Thyroid gland (tissue), 4 donors: Measurements from ENCODE around the gene MAD2L1BP. TPM values are rescaled to one million over a fixed set of nuclear protein-coding genes. Genes with fewer than 3 reads are reported as not detected.

Source experiments
- DNase-seq, 2 donors: peaks; one replicate each; pipeline ENCODE4 v3.0.0-alpha.2; 2019
- H3K27ac ChIP-seq, 3 donors: fragments of 200-600 bp; sonication (generic); 1 replicate in 2 of 3; 2 replicates in 1 of 3; pipeline ENCODE4 v1.5.1; 2016 to 2019; ENCODE audit warnings: mild to moderate bottlenecking in 1 of 3, moderate library complexity in 1 of 3
- H3K27me3 ChIP-seq: fragments of 200-600 bp; sonication (generic); one replicate; pipeline ENCODE4 v1.5.1; 2019
- H3K36me3 ChIP-seq, 2 donors: fragments of 200-600 bp; sonication (generic); one replicate each; pipeline ENCODE4 v1.5.1; 2016 to 2019
- H3K4me1 ChIP-seq, 2 donors: fragments of 200-600 bp; sonication (generic); one replicate each; pipeline ENCODE4 v1.5.1; 2017 to 2019
- H3K4me3 ChIP-seq, 3 donors: fragments of 200-600 bp; sonication (generic); replicated peaks in 1 of 3; 1 replicate in 2 of 3; 2 replicates in 1 of 3; pipeline ENCODE4 v1.5.1; 2016; ENCODE audit warnings: mild to moderate bottlenecking in 1 of 3
- H3K9me3 ChIP-seq: fragments of 200-600 bp; sonication (generic); one replicate; pipeline ENCODE4 v1.5.1; 2017
- CTCF ChIP-seq, 6 experiments: fragments of 200-600 bp in 3 of 6; fragments of 450-650 bp in 3 of 6; sonication (generic) in 3 of 6; IDR thresholded peaks; one replicate each; pipeline ENCODE4 v1.5.1; 2016 to 2019; ENCODE audit warnings: antibody characterized with exemption in 6 of 6, mild to moderate bottlenecking in 2 of 6, inconsistent platforms in 1 of 6, moderate library complexity in 1 of 6
- POLR2A ChIP-seq, 2 donors: fragments of 450-650 bp; IDR thresholded peaks; one replicate each; pipeline ENCODE4 v1.6.1; 2017; ENCODE audit warnings: antibody characterized with exemption in 2 of 2, mild to moderate bottlenecking in 2 of 2, moderate library complexity in 1 of 2
- WGBS, 2 donors: methylation state at CpG; one replicate each; pipeline ENCODE4 v1.1.5; 2017; 5-methylcytosine and 5-hydroxymethylcytosine counted together
- intact Hi-C: fragments of 100-400 bp; cut with DNase I; formaldehyde crosslinking; loops from one replicate; pipeline ENCODE4 v1.15.1; 2023
- total RNA-seq, 4 donors: library from RNA; depleted of rRNA; stranded (reverse); fragments of >200 nt; gene quantifications; one replicate each; pipeline ENCODE4 v1.2.3, GENCODE V29; 2016

The MAD2L1BP gene
- total RNA-seq, 4 donors from 2014 or later, result 15.9 to 54.8 (median 20.4) TPM

GRCh38 chr6:43610431-43610830 lies 25.2 kb upstream of the MAD2L1BP start:
- Histone ChIP-seq H3K27ac (no peak overlapping the region), H3K4me1 (no peaks in the 10 kb centered on the region), H3K36me3 (peaks cover 13 to 20% of the 10 kb centered on the region in 2 donors), H3K9me3 (no peaks in the 10 kb centered on the region), H3K4me3 (no peak overlapping the region), H3K27me3 (no peaks in the 10 kb centered on the region)
- 98% methylated on average over 5 of the region's 5 CpGs for WGBS, 2 donors
- intact Hi-C loops, result no loop called here
- no peak for DNase-seq
- no peak for TF ChIP-seq POLR2A (IDR thresholded peaks at IDR 0.05)
- TF ChIP-seq CTCF (IDR thresholded peaks at IDR 0.05), result no peak

GRCh38 chr6:43613721-43614395 lies 21.8 kb upstream of the MAD2L1BP start:
- no peak overlapping the region for H3K27ac ChIP-seq
- WGBS, 2 donors, result 87 to 95% methylated on average over 6 of the region's 6 CpGs
- no peak for DNase-seq
- TF ChIP-seq POLR2A (IDR thresholded peaks at IDR 0.05) (no peak), CTCF (IDR thresholded peaks at IDR 0.05) (no peak)
- no peaks in the 10 kb centered on the region for H3K4me1 ChIP-seq
- no peaks in the 10 kb centered on the region for H3K9me3 ChIP-seq
- no peaks in the 10 kb centered on the region for H3K27me3 ChIP-seq
- H3K36me3 ChIP-seq, result peaks cover 13 to 20% of the 10 kb centered on the region in 2 donors
- intact Hi-C loops, result no loop called here
- no peak overlapping the region for H3K4me3 ChIP-seq

- TF ChIP-seq CTCF (IDR thresholded peaks at IDR 0.05), result no peak
- no peak for TF ChIP-seq POLR2A (IDR thresholded peaks at IDR 0.05)
- no peak overlapping the region for H3K4me3 ChIP-seq
- peaks cover 13 to 20% of the 10 kb centered on the region in 2 donors for H3K36me3 ChIP-seq
- intact Hi-C loops, result no loop called here
- WGBS, 2 donors, result 86 to 90% methylated on average over 3 of the region's 3 CpGs
- no peaks in the 10 kb centered on the region for H3K9me3 ChIP-seq
- H3K27me3 ChIP-seq, result no peaks in the 10 kb centered on the region
- H3K27ac ChIP-seq, result no peak overlapping the region
- no peak for DNase-seq
- H3K4me1 ChIP-seq, result no peaks in the 10 kb centered on the region
Measured at GRCh38 chr6:43614396-43614730, 21.3 kb upstream of the MAD2L1BP start.

GRCh38 chr6:43616725-43617472 lies 18.7 kb upstream of the MAD2L1BP start:
- H3K36me3 ChIP-seq, result peaks cover 29 to 30% of the 10 kb centered on the region in 2 donors
- no peak for DNase-seq
- intact Hi-C loops, result no loop called here
- WGBS, 2 donors, result 88 to 95% methylated on average over 9 of the region's 9 CpGs
- no peaks in the 10 kb centered on the region for H3K4me1 ChIP-seq
- no peaks in the 10 kb centered on the region for H3K27me3 ChIP-seq
- H3K27ac ChIP-seq, result no peak overlapping the region
- H3K4me3 ChIP-seq, result no peak overlapping the region
- H3K9me3 ChIP-seq, result no peaks in the 10 kb centered on the region
- TF ChIP-seq POLR2A (IDR thresholded peaks at IDR 0.05) (no peak), CTCF (IDR thresholded peaks at IDR 0.05) (no peak)
